C4-2B (cell line): ENCODE data around the gene DCUN1D4.

Experiments used
- CTCF ChIP-seq: fragments of 450-650 bp; conservative IDR thresholded peaks from 2 replicates; pipeline ENCODE4 v1.5.1; 2017; ENCODE audit warnings: mild to moderate bottlenecking
- ZFX ChIP-seq: fragments of 450-650 bp; IDR thresholded peaks from 2 replicates; pipeline ENCODE4 v1.6.1; 2017

GRCh38 chr4:51890760-51891159 is 47.8 kb downstream of the DCUN1D4 start:
- TF ChIP-seq CTCF (no peak), ZFX (no peak)
